Hepatocyte (in vitro differentiated cells): ENCODE results near the gene C21orf91.

Experiments
- CTCF ChIP-seq: fragments of 200-600 bp; sonication (generic); IDR thresholded peaks from 2 replicates; pipeline ENCODE4 v1.5.1; 2016; ENCODE audit warnings: antibody characterized with exemption, mild to moderate bottlenecking; ENCODE audit not compliant: poor library complexity
- EZH2phosphoT487 ChIP-seq: fragments of 200-600 bp; sonication (generic); IDR thresholded peaks from one replicate; pipeline ENCODE4 v1.6.1; 2018; ENCODE audit warnings: antibody characterized with exemption, mild to moderate bottlenecking, low read depth, moderate library complexity; ENCODE audit not compliant: unreplicated experiment, severe bottlenecking

- no peak for TF ChIP-seq EZH2phosphoT487
- TF ChIP-seq CTCF = no peak
Measured at GRCh38 chr21:17783481-17784179, 35.5 kb downstream of the C21orf91 start.
